ENCODE data around the gene EEFSEC.

DNA sequence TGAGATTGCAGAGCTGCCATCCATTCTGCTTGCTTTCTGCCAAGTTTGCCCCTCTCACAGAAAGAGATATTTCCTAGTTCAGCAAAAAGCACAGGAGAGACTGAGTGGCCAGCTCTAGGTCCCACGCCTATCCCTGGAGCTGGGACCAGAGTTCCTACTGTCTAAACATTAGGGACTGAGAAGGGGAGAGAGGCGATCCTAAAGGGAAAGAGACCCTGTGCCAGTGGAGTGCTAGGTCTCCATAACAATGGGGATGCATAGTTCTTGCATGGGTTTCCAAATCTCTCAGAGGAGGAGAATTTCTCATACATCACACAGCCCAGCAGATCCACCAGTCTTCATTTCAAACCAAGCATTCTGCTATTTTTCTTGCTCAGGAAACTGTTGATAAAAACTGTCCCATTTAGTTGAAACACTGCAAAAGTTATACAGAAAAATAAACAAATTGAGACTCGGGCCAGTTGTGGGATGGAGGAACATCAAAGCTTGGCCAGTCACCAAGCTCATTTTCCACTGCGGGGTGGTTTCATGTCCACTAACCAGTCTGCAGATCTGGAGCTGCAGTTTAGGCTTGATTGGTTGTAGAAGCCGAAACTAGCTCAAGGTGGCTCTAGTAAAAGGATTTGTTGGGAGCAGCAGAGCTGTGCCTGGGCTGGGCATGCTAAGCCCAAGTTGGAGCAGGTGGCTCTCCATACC is 62.7 kb downstream of the EEFSEC start:
- TF ChIP-seq, protein P1, sequence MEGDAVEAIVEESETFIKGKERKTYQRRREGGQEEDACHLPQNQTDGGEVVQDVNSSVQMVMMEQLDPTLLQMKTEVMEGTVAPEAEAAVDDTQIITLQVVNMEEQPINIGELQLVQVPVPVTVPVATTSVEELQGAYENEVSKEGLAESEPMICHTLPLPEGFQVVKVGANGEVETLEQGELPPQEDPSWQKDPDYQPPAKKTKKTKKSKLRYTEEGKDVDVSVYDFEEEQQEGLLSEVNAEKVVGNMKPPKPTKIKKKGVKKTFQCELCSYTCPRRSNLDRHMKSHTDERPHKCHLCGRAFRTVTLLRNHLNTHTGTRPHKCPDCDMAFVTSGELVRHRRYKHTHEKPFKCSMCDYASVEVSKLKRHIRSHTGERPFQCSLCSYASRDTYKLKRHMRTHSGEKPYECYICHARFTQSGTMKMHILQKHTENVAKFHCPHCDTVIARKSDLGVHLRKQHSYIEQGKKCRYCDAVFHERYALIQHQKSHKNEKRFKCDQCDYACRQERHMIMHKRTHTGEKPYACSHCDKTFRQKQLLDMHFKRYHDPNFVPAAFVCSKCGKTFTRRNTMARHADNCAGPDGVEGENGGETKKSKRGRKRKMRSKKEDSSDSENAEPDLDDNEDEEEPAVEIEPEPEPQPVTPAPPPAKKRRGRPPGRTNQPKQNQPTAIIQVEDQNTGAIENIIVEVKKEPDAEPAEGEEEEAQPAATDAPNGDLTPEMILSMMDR (optimal IDR thresholded peaks at IDR 0.05 in 1 of 3, IDR thresholded peaks at IDR 0.05 in 1 of 3, conservative IDR thresholded peaks at IDR 0.05 in 1 of 3; ENCODE audit: extremely low read depth in 1 of 3, insufficient read depth in 2 of 3, low read length in 3 of 3): no peak
- TF ChIP-seq EZH2 (IDR thresholded peaks at IDR 0.05; ENCODE audit: low read length): no peak
